NCI-H748 (cell line): ENCODE results near the gene CCDC127.
"Not testable (repeated sequence)": the region's sequence is repeated elsewhere in the genome, so short reads cannot be mapped to it uniquely, and the experiment has no call there.

Source experiments
- DNase-seq: peaks from one replicate; lab custom pipeline; 2025; ENCODE audit not compliant: unreplicated experiment; lab: John Stamatoyannopoulos, UW

The CCDC127 gene

GRCh38 chr5:204462-204861 is 13.5 kb downstream of the CCDC127 start:
- no peak for DNase-seq

DNA sequence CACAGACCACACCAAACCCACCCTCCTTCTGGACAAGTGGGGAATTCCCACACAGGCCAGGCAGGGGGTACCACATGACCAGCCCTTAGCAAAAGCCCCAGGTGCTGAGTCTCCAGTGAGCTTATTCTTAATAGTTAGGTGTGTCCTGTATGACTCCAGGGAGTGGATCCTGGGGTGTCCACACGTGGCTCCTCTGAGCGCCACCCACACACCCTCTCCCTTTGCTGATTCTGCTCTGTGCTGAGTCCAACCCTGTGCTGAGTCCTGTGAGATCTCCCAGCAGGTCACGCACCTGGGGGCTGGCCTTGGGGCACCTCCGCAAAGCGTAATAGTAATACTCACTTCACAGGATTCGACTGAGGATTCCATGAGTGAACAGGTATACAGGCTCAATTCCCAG is 14.0 kb downstream of the CCDC127 start:
- DNase-seq: no peak

DNA sequence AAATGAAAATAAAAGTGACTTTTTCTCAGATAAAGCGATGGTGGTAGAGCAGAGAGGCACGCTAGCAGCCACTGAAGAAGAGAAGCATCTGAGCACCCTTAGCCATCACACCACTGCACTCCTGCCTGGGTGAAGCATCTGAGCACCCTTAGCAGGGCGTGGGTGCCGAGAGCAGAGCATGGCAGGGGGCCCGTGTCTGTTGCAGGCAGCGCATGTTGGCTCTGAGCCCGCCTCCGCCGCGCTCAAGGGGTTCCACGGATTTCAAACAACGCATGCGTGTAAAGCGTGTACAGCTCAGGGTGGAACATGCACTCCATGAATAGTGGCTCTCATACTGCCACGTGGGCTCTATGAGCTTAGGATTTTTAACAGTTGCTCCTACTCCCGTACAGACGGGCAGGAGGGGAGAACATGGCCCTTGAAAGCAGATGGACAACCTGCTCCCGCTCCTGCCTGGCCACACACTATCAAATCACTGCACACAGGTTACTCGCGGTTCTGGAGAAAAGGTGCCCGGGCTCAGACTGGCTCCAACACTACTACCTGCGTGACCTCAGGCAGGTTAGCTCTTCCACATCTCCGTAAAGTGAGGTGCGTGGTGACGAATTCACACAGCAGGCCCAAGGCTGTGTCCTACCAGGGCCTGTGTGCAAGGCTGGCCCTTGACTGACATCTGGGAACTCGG is 14.6 kb downstream of the CCDC127 start:
- DNase-seq: no peak

GRCh38 chr5:201672-202071 is 16.3 kb downstream of the CCDC127 start:
- no peak for DNase-seq

- DNase-seq: no peak
These were observed 17.0 kb downstream of the CCDC127 start for GRCh38 chr5:200985-201384.

GRCh38 chr5:199950-200645 is 17.9 kb downstream of the CCDC127 start:
- DNase-seq: no peak

DNA sequence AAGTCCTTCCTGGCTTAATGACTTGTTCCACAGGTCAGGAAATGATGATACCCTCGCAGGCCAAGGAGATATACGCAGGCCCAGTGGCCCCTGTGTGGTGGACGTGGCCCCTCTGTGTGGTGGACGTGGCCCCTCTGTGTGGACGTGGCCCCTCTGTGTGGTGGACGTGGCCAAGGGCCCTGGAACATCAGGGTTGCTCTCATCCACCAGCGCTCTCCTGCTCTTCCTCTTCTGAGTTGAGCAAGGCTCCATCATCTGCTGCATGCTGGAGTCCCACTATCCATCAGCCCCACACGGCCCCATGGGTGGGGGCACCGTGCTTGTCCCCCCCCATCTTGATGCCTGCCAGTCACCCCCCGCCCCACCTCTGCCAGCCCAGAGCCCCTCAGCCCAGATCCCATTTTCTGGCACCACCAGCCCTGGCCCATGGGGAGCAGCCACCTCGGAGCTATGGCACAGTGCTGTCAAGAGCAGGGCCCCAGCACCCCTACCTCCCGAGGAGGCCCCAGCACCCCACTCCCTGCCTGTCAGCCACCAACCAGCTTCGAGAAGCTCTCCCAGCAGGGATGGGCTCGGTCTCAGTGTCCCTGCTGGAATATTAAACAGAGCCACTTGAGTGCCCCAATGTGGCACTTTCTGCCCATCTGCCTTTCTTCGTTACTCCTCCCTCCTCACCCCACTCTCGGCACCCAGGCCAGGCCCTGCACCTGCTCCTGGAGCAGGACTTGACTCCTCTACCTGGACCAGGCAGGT is 18.6 kb downstream of the CCDC127 start:
- DNase-seq: no peak

DNA sequence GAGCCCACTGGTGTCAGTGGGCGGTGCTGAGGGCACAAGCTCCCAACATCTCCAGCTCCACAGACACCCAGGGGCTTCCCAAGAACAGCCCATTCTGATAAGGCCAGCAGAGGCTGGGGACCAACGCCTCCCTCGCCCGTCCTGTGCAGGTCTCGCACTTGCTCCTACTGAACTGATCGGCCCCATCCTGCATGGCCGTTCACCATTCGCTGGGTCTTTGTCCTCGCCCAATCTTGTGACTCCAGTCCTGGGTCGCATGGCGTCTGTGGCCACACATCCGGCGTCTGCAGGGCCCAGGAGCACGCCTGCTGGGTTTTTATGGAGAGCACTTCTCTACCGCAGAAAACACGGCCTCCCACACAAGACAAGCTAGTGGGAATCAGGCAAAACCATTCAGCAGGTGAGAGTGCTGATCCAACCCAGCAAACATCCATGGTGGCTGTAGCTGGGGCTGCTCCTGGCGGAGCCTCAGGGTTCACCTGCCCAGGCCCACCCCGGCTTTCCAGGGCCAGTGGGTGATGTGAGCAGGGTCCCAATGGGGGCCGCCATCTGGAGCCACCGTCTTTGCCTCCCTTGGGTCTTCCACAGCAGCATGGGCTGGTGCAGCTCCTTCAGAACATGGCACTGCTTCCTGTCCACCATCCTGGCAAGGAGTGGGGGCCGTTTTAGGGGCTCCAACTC is 19.3 kb downstream of the CCDC127 start:
- no peak for DNase-seq

DNA sequence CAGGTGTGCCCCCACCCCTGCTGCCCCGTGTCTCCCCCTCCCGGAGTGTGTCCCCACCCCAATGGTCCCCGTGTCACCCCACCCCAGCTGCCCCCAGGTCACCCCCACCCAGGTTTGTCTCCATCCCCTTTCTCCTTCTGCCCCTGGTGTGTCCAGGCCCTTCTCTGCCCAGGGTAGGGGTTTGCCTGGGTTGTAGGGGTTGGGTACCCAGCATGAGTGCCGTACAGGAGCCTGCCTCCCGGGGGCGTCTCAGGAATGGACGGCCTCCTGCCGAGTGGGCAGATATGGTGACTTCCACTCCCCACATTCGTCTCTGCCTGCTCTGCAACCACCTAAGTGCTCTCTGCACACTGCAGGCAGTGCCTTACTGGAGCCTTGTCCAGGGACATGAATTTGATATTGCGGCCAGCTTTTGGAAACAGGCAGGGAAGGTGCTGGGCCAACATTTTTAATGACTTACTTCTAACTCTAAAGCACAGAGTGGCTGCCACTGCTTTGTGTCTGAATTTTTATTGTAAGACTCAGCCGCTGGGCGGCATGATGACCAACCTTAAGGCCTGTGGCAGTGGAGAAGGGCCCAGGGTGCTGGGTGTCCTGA is 20.0 kb downstream of the CCDC127 start:
- no peak for DNase-seq

DNA sequence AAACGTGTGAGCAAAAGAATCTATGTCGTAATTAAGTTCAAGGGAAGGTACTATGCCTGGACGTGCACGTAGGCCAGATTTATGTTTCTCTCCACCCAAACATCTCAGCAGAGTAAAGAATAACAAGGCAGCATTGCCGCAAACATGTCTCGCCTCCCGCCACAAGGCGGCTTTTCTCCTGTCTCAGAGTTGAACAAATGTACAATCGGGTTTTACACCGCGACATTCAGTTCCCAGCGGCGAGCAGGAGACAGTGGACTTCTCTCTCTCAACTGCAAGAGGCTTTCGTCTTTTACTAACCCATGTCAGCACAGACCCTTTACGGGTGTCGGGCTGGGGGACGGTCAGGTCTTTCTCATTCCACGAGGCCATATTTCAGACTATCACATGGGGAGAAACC is 20.9 kb downstream of the CCDC127 start:
- not testable (repeated sequence) for DNase-seq

- DNase-seq: no peak
These were observed 21.6 kb downstream of the CCDC127 start for GRCh38 chr5:196350-196749.

DNA sequence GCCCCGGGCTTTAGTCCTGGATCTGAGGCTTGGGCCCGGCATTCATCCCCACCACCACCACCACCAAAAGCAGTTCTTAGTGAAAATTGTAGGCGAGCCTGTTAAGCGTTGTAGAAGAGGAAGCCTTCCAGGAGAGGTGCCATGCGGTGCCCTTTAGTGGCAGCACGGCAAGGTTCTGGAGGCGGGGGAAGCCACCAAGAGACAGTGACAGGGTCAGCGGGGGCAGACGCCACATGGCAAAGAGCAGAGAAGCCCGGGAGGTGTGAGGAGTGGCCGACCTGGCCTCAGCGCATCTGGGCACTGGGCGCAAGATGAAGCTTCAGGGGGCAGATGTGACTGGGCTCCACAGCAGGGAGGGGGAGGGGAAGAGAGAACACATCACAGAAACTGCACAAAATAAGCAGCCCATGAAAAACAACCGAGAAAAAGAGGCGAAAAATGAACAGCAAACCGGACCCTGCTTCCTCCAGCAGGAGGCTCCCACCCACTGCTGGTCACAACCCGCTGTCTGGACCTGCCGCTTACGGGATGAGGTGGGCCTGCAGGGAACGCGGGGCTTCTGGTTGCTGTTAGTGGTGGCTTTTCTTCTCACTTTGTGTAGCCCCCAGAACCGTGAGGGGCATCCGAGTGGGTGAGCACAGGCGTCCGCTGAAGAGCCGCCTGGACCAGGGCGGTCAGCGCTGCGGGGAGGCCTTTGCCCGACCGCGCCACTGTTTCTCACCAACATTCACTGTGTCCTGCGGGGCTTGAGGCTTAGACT is 22.4 kb downstream of the CCDC127 start:
- peak; percentile 35 for DNase-seq

DNA sequence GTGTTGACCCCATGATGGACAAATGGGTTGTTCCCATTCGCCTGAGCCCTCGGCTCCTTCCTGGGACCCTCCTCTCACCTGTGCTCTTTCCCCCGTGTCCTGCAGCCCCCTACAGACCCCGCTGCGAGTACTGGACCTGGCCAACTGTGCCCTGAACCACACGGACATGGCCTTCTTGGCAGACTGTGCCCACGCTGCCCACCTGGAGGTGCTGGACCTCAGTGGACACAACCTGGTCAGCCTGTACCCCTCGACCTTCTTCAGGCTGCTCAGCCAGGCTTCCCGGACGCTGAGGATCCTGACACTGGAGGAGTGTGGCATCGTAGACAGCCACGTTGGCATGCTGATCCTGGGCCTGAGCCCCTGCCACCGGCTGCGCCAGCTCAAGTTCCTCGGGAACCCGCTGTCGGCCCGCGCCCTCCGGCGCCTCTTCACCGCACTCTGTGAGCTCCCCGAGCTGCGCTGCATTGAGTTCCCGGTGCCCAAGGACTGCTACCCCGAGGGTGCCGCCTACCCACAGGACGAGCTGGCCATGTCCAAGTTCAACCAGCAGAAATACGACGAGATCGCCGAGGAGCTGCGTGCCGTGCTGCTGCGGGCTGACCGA is 23.2 kb downstream of the CCDC127 start:
- no peak for DNase-seq

- no peak for DNase-seq
These were observed 23.9 kb downstream of the CCDC127 start for GRCh38 chr5:194102-194501.

GRCh38 chr5:192970-193831 is 24.8 kb downstream of the CCDC127 start:
- no peak for DNase-seq

- DNase-seq: no peak
These were observed 25.3 kb downstream of the CCDC127 start for GRCh38 chr5:192691-192969.

DNA sequence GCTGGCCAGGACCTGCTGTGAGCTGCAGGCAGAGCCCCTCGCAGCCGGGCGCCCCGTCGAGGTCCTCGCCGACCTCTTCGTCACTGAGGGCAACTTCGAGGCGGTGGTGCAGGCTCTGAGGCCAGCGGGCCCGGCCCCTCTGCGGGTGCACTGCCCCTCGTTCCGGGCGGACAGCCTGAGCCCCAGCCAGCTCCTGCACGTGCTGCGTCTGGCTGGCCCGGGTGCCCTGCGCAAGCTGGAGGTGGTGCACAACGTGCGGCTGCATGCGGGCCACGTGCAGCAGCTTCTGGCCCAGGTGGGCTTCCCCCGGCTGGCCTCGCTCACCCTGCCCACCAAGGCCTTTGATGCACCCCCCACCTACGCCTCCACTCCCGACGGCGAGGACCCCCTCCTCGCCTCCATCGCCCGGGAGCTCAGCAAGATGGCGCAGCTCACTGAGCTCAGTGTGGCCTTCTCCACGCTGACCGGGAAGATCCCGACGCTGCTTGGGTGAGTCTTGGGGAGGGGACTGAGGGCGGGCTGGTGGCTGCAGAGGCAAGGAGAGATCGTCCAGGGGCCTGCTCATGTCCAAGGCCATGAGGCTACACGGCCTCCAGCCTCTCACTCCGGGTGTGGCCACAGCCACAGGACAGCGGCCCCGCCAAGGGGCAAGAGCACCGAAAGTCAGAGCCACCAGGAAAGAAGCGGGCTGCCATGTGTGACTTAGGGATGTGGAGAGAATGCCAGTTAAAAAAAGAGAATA is 25.8 kb downstream of the CCDC127 start:
- DNase-seq: no peak
